ENCODE results near the gene HDAC4.

Gene HDAC4

DNA sequence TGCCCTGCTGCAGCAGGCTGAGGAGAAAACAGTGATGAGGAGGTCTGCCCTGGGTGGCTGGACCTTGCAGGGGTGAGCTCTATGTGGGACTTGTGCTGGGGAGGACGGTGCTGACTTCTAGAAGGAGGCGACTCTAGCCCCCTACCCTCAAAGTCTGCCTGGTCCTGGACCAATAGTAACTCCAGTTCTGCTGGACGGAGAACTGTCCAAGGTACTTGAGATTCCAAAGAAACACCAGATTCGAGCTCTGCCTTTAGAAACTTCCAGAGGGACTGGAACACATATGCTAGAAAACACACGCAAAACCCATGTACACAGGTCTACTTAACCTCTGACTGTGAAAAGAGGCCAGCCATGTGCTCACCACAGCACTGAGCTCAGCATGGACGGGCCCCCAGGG lies 292.4 kb downstream of the HDAC4 start:
- Histone ChIP-seq H3K4me1 (ENCODE audit: control insufficient read depth in 1 of 2, insufficient read depth in 2 of 2, low read length in 2 of 2) (peaks cover 4 to 16% of the 10 kb centered on the region in 2 donors), H3K27me3 (ENCODE audit: control insufficient read depth in 1 of 2, insufficient read depth in 2 of 2, low read length in 2 of 2) (no peaks in the 10 kb centered on the region), H3K27ac (ENCODE audit: low read depth, low read length) (no peak overlapping the region), H3K36me3 (ENCODE audit: control insufficient read depth in 1 of 2, insufficient read depth in 2 of 2, low read length in 2 of 2) (peaks cover 22 to 68% of the 10 kb centered on the region in 2 donors), H3K4me3 (ENCODE audit: low read depth in 1 of 2, low read length in 2 of 2) (no peak overlapping the region), H3K9me3 (ENCODE audit: control insufficient read depth in 1 of 2, low read length in 2 of 2) (no peaks in the 10 kb centered on the region), H3K9ac (ENCODE audit: low read depth in 1 of 2, low read length in 2 of 2) (no peak overlapping the region)

DNA sequence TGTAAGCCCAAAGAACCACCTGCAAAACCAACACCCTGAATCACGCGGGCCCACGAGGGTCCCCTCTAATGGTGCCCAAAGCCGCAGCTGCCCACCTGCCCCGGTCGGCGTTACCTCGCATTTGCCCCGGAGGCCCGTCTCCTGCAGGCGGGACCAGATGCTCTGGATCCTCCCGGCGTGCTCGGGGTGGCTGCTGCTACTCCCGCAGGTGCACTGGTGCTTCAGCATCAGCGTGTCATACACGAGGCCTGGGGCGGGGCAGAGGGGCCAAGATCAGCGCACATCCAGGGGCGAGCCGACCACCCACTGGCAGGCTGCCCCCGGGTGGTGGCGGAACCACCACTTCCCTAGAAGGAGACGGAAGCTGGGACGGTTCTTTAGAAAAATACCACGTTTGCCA lies 292.9 kb downstream of the HDAC4 start:
- no peak overlapping the region for H3K9ac ChIP-seq (ENCODE audit: low read depth in 1 of 2, low read length in 2 of 2)
- H3K36me3 ChIP-seq (ENCODE audit: control insufficient read depth in 1 of 2, insufficient read depth in 2 of 2, low read length in 2 of 2): peaks cover 22 to 73% of the 10 kb centered on the region in 2 donors
- H3K27ac ChIP-seq (ENCODE audit: low read depth, low read length): no peak overlapping the region
- H3K4me3 ChIP-seq (ENCODE audit: low read depth in 1 of 2, low read length in 2 of 2): no peak overlapping the region
- H3K4me1 ChIP-seq (ENCODE audit: control insufficient read depth in 1 of 2, insufficient read depth in 2 of 2, low read length in 2 of 2): peaks cover 0 to 11% of the 10 kb centered on the region in 2 donors
- no peaks in the 10 kb centered on the region for H3K9me3 ChIP-seq (ENCODE audit: control insufficient read depth in 1 of 2, low read length in 2 of 2)
- H3K27me3 ChIP-seq (ENCODE audit: control insufficient read depth in 1 of 2, insufficient read depth in 2 of 2, low read length in 2 of 2): no peaks in the 10 kb centered on the region

- H3K9me3 ChIP-seq (ENCODE audit: control insufficient read depth in 1 of 2, low read length in 2 of 2): no peaks in the 10 kb centered on the region
- peaks cover 0 to 10% of the 10 kb centered on the region in 2 donors for H3K4me1 ChIP-seq (ENCODE audit: control insufficient read depth in 1 of 2, insufficient read depth in 2 of 2, low read length in 2 of 2)
- no peak overlapping the region for H3K4me3 ChIP-seq (ENCODE audit: low read depth in 1 of 2, low read length in 2 of 2)
- no peaks in the 10 kb centered on the region for H3K27me3 ChIP-seq (ENCODE audit: control insufficient read depth in 1 of 2, insufficient read depth in 2 of 2, low read length in 2 of 2)
- H3K27ac ChIP-seq (ENCODE audit: low read depth, low read length): no peak overlapping the region
- H3K36me3 ChIP-seq (ENCODE audit: control insufficient read depth in 1 of 2, insufficient read depth in 2 of 2, low read length in 2 of 2): peaks cover 22 to 80% of the 10 kb centered on the region in 2 donors
- H3K9ac ChIP-seq (ENCODE audit: low read depth in 1 of 2, low read length in 2 of 2): no peak overlapping the region
Measured at GRCh38 chr2:239106966-239107365, 293.9 kb downstream of the HDAC4 start.

GRCh38 chr2:239106314-239106908 lies 294.4 kb downstream of the HDAC4 start:
- no peak overlapping the region for H3K9ac ChIP-seq (ENCODE audit: low read depth in 1 of 2, low read length in 2 of 2)
- peaks cover 23 to 76% of the 10 kb centered on the region in 2 donors for H3K36me3 ChIP-seq (ENCODE audit: control insufficient read depth in 1 of 2, insufficient read depth in 2 of 2, low read length in 2 of 2)

GRCh38 chr2:239105234-239105633 lies 295.6 kb downstream of the HDAC4 start:
- Histone ChIP-seq H3K27me3 (ENCODE audit: control insufficient read depth in 1 of 2, insufficient read depth in 2 of 2, low read length in 2 of 2) (no peaks in the 10 kb centered on the region), H3K27ac (ENCODE audit: low read depth, low read length) (no peak overlapping the region), H3K9ac (ENCODE audit: low read depth in 1 of 2, low read length in 2 of 2) (no peak overlapping the region), H3K4me3 (ENCODE audit: low read depth in 1 of 2, low read length in 2 of 2) (no peak overlapping the region), H3K36me3 (ENCODE audit: control insufficient read depth in 1 of 2, insufficient read depth in 2 of 2, low read length in 2 of 2) (peaks cover 30 to 77% of the 10 kb centered on the region in 2 donors), H3K9me3 (ENCODE audit: control insufficient read depth in 1 of 2, low read length in 2 of 2) (no peaks in the 10 kb centered on the region), H3K4me1 (ENCODE audit: control insufficient read depth in 1 of 2, insufficient read depth in 2 of 2, low read length in 2 of 2) (peaks cover 0 to 10% of the 10 kb centered on the region in 2 donors)

More at GRCh38 chr2:239106314-239106908, 294.4 kb downstream of the HDAC4 start:
- H3K9me3 ChIP-seq (ENCODE audit: control insufficient read depth in 1 of 2, low read length in 2 of 2): no peaks in the 10 kb centered on the region
- no peak overlapping the region for H3K4me3 ChIP-seq (ENCODE audit: low read depth in 1 of 2, low read length in 2 of 2)
- no peaks in the 10 kb centered on the region for H3K27me3 ChIP-seq (ENCODE audit: control insufficient read depth in 1 of 2, insufficient read depth in 2 of 2, low read length in 2 of 2)
- H3K27ac ChIP-seq (ENCODE audit: low read depth, low read length): no peak overlapping the region
- peaks cover 0 to 10% of the 10 kb centered on the region in 2 donors for H3K4me1 ChIP-seq (ENCODE audit: control insufficient read depth in 1 of 2, insufficient read depth in 2 of 2, low read length in 2 of 2)

DNA sequence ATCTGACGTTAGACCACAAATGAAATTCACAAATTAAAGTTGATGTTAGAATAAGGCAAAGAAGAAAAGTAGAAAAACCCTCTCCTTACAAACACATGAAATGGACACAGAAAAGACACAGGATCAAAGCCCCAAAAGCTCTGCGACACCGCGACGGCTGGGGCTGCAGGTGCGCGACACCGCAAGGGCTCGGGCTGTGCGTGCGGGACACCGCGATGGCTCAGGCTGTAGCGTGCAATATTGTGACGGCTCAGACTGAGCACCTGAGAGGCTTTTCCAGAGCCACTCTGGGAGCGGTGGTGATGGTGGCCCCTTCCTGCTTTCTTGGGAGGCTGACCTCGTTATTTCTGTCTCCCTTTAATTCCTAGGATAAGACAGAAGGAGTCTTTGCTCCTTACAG lies 296.0 kb downstream of the HDAC4 start:
- no peak overlapping the region for H3K9ac ChIP-seq (ENCODE audit: low read depth in 1 of 2, low read length in 2 of 2)
- H3K4me1 ChIP-seq (ENCODE audit: control insufficient read depth in 1 of 2, insufficient read depth in 2 of 2, low read length in 2 of 2): peaks cover 0 to 9% of the 10 kb centered on the region in 2 donors
- no peak overlapping the region for H3K27ac ChIP-seq (ENCODE audit: low read depth, low read length)
- H3K9me3 ChIP-seq (ENCODE audit: control insufficient read depth in 1 of 2, low read length in 2 of 2): no peaks in the 10 kb centered on the region
- H3K4me3 ChIP-seq (ENCODE audit: low read depth in 1 of 2, low read length in 2 of 2): no peak overlapping the region
- H3K36me3 ChIP-seq (ENCODE audit: control insufficient read depth in 1 of 2, insufficient read depth in 2 of 2, low read length in 2 of 2): peaks cover 31 to 80% of the 10 kb centered on the region in 2 donors
- H3K27me3 ChIP-seq (ENCODE audit: control insufficient read depth in 1 of 2, insufficient read depth in 2 of 2, low read length in 2 of 2): no peaks in the 10 kb centered on the region

DNA sequence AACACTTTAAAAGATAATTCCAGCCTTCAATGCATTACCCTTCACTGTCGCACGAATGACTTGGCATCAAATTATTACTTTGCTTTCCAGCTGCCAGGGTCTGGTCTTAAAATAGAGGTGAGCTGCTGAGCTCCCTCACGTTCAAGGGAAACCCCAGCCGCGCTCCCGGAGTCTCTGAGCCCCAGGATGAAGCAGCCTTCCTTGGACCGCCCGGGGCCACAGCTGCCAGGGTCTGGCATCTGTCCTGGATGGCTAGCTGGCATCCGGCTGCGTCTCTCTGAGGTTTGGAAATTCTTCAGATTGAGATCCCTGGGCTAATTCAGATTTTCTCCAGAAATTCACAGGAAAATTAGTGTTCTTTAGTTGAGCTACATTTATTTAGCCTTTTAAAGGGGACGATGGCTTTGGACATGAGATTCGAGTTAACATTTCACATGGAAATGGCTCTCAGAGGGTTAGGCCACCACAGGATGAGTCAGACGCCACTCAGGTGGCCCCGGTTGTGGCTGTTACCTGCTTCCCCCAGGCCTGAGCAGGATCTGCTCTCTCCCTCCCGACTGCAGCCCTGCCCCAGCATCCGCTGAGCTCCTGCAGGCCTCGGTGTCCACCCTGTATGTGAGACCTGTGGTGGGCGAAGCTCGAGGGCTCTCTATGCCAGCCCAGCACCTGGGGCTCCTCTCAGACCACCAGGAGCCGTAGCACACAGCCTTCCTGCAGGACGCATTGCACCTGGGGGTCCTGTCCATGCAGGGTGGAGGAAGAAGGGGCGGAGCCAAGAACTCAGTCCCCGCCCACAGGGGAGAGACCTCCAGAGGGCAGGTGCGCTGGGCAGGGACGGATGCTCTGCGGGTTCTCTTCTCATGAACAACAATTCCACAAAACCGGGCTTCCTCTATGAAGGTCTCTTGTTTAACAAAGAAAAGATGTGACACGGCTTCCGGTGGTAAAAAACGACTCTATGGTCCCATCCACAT lies 297.4 kb downstream of the HDAC4 start:
- peaks cover 25 to 76% of the 10 kb centered on the region in 2 donors for H3K36me3 ChIP-seq (ENCODE audit: control insufficient read depth in 1 of 2, insufficient read depth in 2 of 2, low read length in 2 of 2)
- H3K9me3 ChIP-seq (ENCODE audit: control insufficient read depth in 1 of 2, low read length in 2 of 2): no peaks in the 10 kb centered on the region
- H3K4me3 ChIP-seq (ENCODE audit: low read depth in 1 of 2, low read length in 2 of 2): no peak overlapping the region
- H3K4me1 ChIP-seq (ENCODE audit: control insufficient read depth in 1 of 2, insufficient read depth in 2 of 2, low read length in 2 of 2): no peaks in the 10 kb centered on the region
- no peaks in the 10 kb centered on the region for H3K27me3 ChIP-seq (ENCODE audit: control insufficient read depth in 1 of 2, insufficient read depth in 2 of 2, low read length in 2 of 2)
- no peak overlapping the region for H3K27ac ChIP-seq (ENCODE audit: low read depth, low read length)
- H3K9ac ChIP-seq (ENCODE audit: low read depth in 1 of 2, low read length in 2 of 2): no peak overlapping the region

DNA sequence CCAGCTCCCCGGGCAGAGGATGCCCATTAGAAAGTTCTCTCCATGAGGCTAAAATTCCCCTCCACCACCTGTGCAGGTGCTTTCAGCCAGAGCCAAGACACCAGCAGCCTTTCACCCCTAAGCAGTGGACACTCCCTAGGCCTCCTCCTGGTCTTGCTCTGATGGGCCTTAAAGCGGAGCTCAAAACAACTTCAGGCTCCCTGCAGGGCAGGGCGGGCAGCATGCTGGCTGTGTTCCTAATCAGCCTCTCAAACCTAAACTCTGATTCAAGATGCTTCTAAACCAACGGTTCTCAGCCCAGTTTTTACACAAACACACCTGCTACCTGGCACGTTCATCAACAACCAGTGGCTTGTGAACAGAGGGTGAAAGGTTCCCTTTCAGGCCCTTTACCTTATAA lies 298.6 kb downstream of the HDAC4 start:
- H3K27me3 ChIP-seq (ENCODE audit: control insufficient read depth in 1 of 2, insufficient read depth in 2 of 2, low read length in 2 of 2): no peaks in the 10 kb centered on the region
- H3K4me1 ChIP-seq (ENCODE audit: control insufficient read depth in 1 of 2, insufficient read depth in 2 of 2, low read length in 2 of 2): no peaks in the 10 kb centered on the region
- no peak overlapping the region for H3K4me3 ChIP-seq (ENCODE audit: low read depth in 1 of 2, low read length in 2 of 2)
- no peak overlapping the region for H3K27ac ChIP-seq (ENCODE audit: low read depth, low read length)
- H3K9ac ChIP-seq (ENCODE audit: low read depth in 1 of 2, low read length in 2 of 2): no peak overlapping the region
- peaks cover 22 to 76% of the 10 kb centered on the region in 2 donors for H3K36me3 ChIP-seq (ENCODE audit: control insufficient read depth in 1 of 2, insufficient read depth in 2 of 2, low read length in 2 of 2)
- H3K9me3 ChIP-seq (ENCODE audit: control insufficient read depth in 1 of 2, low read length in 2 of 2): no peaks in the 10 kb centered on the region

DNA sequence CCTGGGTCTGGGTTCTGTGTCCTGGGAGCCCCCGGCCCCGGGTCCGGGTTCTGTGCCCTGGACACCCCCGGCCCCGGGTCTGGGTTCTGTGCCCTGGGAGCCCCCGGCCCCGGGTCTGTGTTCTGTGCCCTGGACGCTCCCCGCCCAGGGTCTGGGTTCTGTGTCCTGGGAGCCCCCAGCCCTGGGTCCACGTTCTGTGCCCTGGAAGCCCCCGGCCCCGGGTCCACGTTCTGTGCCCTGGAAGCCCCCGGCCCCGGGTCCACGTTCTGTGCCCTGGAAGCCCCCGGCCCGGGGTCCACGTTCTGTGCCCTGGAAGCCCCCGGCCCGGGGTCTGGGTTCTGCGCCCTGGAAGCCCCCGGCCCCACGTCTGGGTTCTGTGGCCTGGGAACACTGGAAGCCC lies 299.0 kb downstream of the HDAC4 start:
- no peaks in the 10 kb centered on the region for H3K4me1 ChIP-seq (ENCODE audit: control insufficient read depth in 1 of 2, insufficient read depth in 2 of 2, low read length in 2 of 2)
- no peaks in the 10 kb centered on the region for H3K27me3 ChIP-seq (ENCODE audit: control insufficient read depth in 1 of 2, insufficient read depth in 2 of 2, low read length in 2 of 2)

DNA sequence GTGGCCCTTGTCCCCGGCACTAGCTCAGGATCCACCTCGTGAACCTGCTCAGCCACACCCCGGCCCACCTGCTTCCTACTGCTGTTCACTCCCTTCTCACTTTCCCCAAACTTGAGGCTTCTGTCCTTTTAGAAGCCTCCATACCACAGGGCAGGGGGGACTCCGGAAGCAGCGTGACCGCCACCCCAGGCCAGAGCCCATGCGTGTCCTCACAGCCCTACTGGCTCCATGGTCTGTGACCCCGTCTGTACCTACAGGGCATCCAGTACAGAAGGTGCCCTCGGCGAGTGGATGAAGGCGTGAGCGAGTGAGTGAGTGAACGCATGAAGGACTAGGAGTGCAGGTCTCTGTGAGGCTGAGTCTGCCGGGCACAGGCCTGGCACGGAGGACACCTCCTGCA lies 299.7 kb downstream of the HDAC4 start:
- Histone ChIP-seq H3K27me3 (ENCODE audit: control insufficient read depth in 1 of 2, insufficient read depth in 2 of 2, low read length in 2 of 2) (no peaks in the 10 kb centered on the region), H3K27ac (ENCODE audit: low read depth, low read length) (no peak overlapping the region), H3K9ac (ENCODE audit: low read depth in 1 of 2, low read length in 2 of 2) (no peak overlapping the region), H3K9me3 (ENCODE audit: control insufficient read depth in 1 of 2, low read length in 2 of 2) (no peaks in the 10 kb centered on the region), H3K36me3 (ENCODE audit: control insufficient read depth in 1 of 2, insufficient read depth in 2 of 2, low read length in 2 of 2) (peaks cover 22 to 70% of the 10 kb centered on the region in 2 donors), H3K4me3 (ENCODE audit: low read depth in 1 of 2, low read length in 2 of 2) (no peak overlapping the region), H3K4me1 (ENCODE audit: control insufficient read depth in 1 of 2, insufficient read depth in 2 of 2, low read length in 2 of 2) (no peaks in the 10 kb centered on the region)

More for the DNA sequence above, 299.0 kb downstream of the HDAC4 start:
- Histone ChIP-seq H3K4me3 (ENCODE audit: low read depth in 1 of 2, low read length in 2 of 2) (no peak overlapping the region), H3K36me3 (ENCODE audit: control insufficient read depth in 1 of 2, insufficient read depth in 2 of 2, low read length in 2 of 2) (peaks cover 22 to 72% of the 10 kb centered on the region in 2 donors), H3K27ac (ENCODE audit: low read depth, low read length) (no peak overlapping the region), H3K9me3 (ENCODE audit: control insufficient read depth in 1 of 2, low read length in 2 of 2) (no peaks in the 10 kb centered on the region), H3K9ac (ENCODE audit: low read depth in 1 of 2, low read length in 2 of 2) (no peak overlapping the region)
